CD4-positive, alpha-beta T cell (primary cell): ENCODE measurements around the gene PPP1R9B. TPM values are rescaled to one million over a fixed set of nuclear protein-coding genes. Genes with fewer than 3 reads are reported as not detected.

ENCODE experiments used
- ATAC-seq: fragments of 200-7000 bp; cut with Tn5 transposase; one replicate; pipeline ENCODE4 v1.10.0; 2022; ENCODE audit warnings: mild to moderate bottlenecking; ENCODE audit not compliant: poor library complexity
- CTCF ChIA-PET: fragments of 350-600 bp; sonication (Branson Sonifier 250); formaldehyde crosslinking; loops from one replicate; lab custom pipeline; 2021; ENCODE audit warnings: antibody characterized with exemption, inconsistent platforms; lab: Charles Lee
- POLR2A ChIA-PET: fragments of 350-600 bp; sonication (Branson Sonifier 250); formaldehyde crosslinking; loops from one replicate; lab custom pipeline; 2021; ENCODE audit warnings: antibody characterized with exemption, inconsistent platforms; lab: Charles Lee
- DNase-seq, 14 experiments: peaks; one replicate each; pipeline ENCODE4 v3.0.0-alpha.2; 2013 to 2020; ENCODE audit warnings: mixed read lengths in 2 of 14
- H3K27ac ChIP-seq, 2 donors: one replicate each; pipeline versions ENCODE4 v1.5.1 to v1.7.0; 2013; ENCODE audit warnings: low read length in 2 of 2, low read depth in 1 of 2, mild to moderate bottlenecking in 1 of 2
- H3K27me3 ChIP-seq, 2 experiments: 1 replicate in 1 of 2; 2 replicates in 1 of 2; pipeline versions ENCODE4 v1.6.1 to v1.7.0; 2013; ENCODE audit warnings: low read length in 2 of 2, control low read depth in 1 of 2, mild to moderate bottlenecking in 1 of 2, moderate library complexity in 1 of 2; ENCODE audit not compliant: insufficient read depth in 2 of 2, control insufficient read depth in 1 of 2
- H3K36me3 ChIP-seq: one replicate; pipeline ENCODE4 v1.6.1; 2013; ENCODE audit warnings: low read length, control low read depth; ENCODE audit not compliant: insufficient read depth
- H3K4me1 ChIP-seq: one replicate; pipeline ENCODE4 v1.6.1; 2013; ENCODE audit warnings: low read length, control low read depth; ENCODE audit not compliant: insufficient read depth
- H3K4me3 ChIP-seq: one replicate; pipeline ENCODE4 v1.5.1; 2013; ENCODE audit warnings: mild to moderate bottlenecking, low read length, moderate library complexity
- H3K9me3 ChIP-seq, 2 experiments: 1 replicate in 1 of 2; 2 replicates in 1 of 2; pipeline versions ENCODE4 v1.6.1 to v1.7.0; 2013; ENCODE audit warnings: low read length in 2 of 2, mild to moderate bottlenecking in 2 of 2, control low read depth in 1 of 2, moderate library complexity in 1 of 2; ENCODE audit not compliant: control insufficient read depth in 1 of 2, insufficient read depth in 1 of 2
- H3K27ac Mint-ChIP-seq: one replicate; pipeline ENCODE4 v1.8.0; 2020; ENCODE audit warnings: mixed read lengths
- H3K27me3 Mint-ChIP-seq: one replicate; pipeline ENCODE4 v1.8.0; 2021; ENCODE audit warnings: mixed read lengths
- H3K36me3 Mint-ChIP-seq: one replicate; pipeline ENCODE4 v1.8.0; 2021; ENCODE audit warnings: low read depth, mixed read lengths
- H3K4me1 Mint-ChIP-seq: one replicate; pipeline ENCODE4 v1.8.0; 2021; ENCODE audit warnings: low read depth, mixed read lengths
- H3K4me3 Mint-ChIP-seq: one replicate; pipeline ENCODE4 v1.8.0; 2020; ENCODE audit warnings: mild to moderate bottlenecking, mixed read lengths
- H3K9me3 Mint-ChIP-seq: one replicate; pipeline ENCODE4 v1.8.0; 2020; ENCODE audit warnings: mixed read lengths
- CTCF ChIP-seq: fragments of 200-600 bp; IDR thresholded peaks from one replicate; pipeline ENCODE4 v1.8.0; 2022; ENCODE audit warnings: antibody characterized with exemption, mild to moderate bottlenecking
- intact Hi-C, 2 experiments: fragments of 100-400 bp; cut with DNase I in 1 of 2; cut with micrococcal nuclease in 1 of 2; formaldehyde crosslinking; loops; one replicate each; pipeline versions ENCODE4 v1.15.1 to v1.9.0; 2023 to 2025; cut with DNase I, micrococcal nuclease
- total RNA-seq, 174 experiments: library from RNA in 2 of 174; stranded (reverse) in 2 of 174; gene quantifications; one replicate each; pipeline ENCODE4 v1.2.3 and lab custom pipeline; 2021 to 2026

The PPP1R9B gene
- total RNA-seq, 2 experiments from 2014 or later, result 53.4 to 55.7 TPM

- TF ChIP-seq CTCF, result no peak
- Mint-ChIP-seq H3K9me3 (no peaks in the 10 kb centered on the region), H3K36me3 (peaks cover 20% of the 10 kb centered on the region), H3K27ac (no peak overlapping the region), H3K4me1 (peaks cover 9% of the 10 kb centered on the region), H3K4me3 (no peak overlapping the region), H3K27me3 (peaks cover 19% of the 10 kb centered on the region)
- ChIA-PET CTCF (interaction anchor here (1.3 kb wide), 1 partner anchor 18 kb away, joined by 3 read pairs; no protein-coding TSS in a partner anchor), POLR2A (interaction anchor here (0.6 kb wide), 1 partner anchor 137 kb away, joined by 3 read pairs; no protein-coding TSS in a partner anchor)
- H3K36me3 ChIP-seq, result peaks cover 19% of the 10 kb centered on the region
- H3K27me3 ChIP-seq, result peaks cover 12 to 13% of the 10 kb centered on the region in 2 experiments
- DNase-seq, result no peak
- intact Hi-C loops, result no loop called here
- no peak overlapping the region for H3K4me3 ChIP-seq
- H3K9me3 ChIP-seq, result no peaks in the 10 kb centered on the region
- no peak for ATAC-seq
- H3K4me1 ChIP-seq, result peaks cover 3% of the 10 kb centered on the region
- no peak overlapping the region for H3K27ac ChIP-seq
These were observed 38.5 kb downstream of the PPP1R9B start for GRCh38 chr17:50111673-50112655.

GRCh38 chr17:50110591-50111349 is 39.7 kb downstream of the PPP1R9B start:
- Histone ChIP-seq H3K9me3 (no peaks in the 10 kb centered on the region), H3K4me1 (no peaks in the 10 kb centered on the region), H3K27me3 (peaks cover 4 to 9% of the 10 kb centered on the region in 2 experiments), H3K4me3 (no peak overlapping the region), H3K27ac (no peak overlapping the region), H3K36me3 (peaks cover 27% of the 10 kb centered on the region)
- H3K27ac Mint-ChIP-seq, result no peak overlapping the region
- CTCF ChIA-PET, result interaction anchor here (1.3 kb wide), 1 partner anchor 16 kb away, joined by 3 read pairs; no protein-coding TSS in a partner anchor
- no peak for ATAC-seq
- no peak for DNase-seq
- POLR2A ChIA-PET, result no interaction called here
- intact Hi-C loops, result no loop called here
- H3K27me3 Mint-ChIP-seq, result peaks cover 10% of the 10 kb centered on the region
- no peak for TF ChIP-seq CTCF
- no peaks in the 10 kb centered on the region for H3K9me3 Mint-ChIP-seq
- H3K4me1 Mint-ChIP-seq, result peaks cover 6% of the 10 kb centered on the region
- peaks cover 29% of the 10 kb centered on the region for H3K36me3 Mint-ChIP-seq
- no peak overlapping the region for H3K4me3 Mint-ChIP-seq

GRCh38 chr17:50109785-50110184 is 40.7 kb downstream of the PPP1R9B start:
- no peak for DNase-seq
- ChIA-PET POLR2A (no interaction called here), CTCF (no interaction called here)
- no peak for TF ChIP-seq CTCF
- peaks cover 2% of the 10 kb centered on the region for H3K4me1 Mint-ChIP-seq
- Histone ChIP-seq H3K27me3 (no peaks in the 10 kb centered on the region), H3K9me3 (no peaks in the 10 kb centered on the region), H3K36me3 (peaks cover 37% of the 10 kb centered on the region), H3K4me3 (no peak overlapping the region), H3K27ac (no peak overlapping the region), H3K4me1 (no peaks in the 10 kb centered on the region)
- intact Hi-C loops, result no loop called here
- H3K36me3 Mint-ChIP-seq, result peaks cover 37% of the 10 kb centered on the region
- no peak overlapping the region for H3K27ac Mint-ChIP-seq
- ATAC-seq, result no peak
- no peaks in the 10 kb centered on the region for H3K9me3 Mint-ChIP-seq
- peaks cover 3% of the 10 kb centered on the region for H3K27me3 Mint-ChIP-seq
- no peak overlapping the region for H3K4me3 Mint-ChIP-seq
